ENCODE measurements around the gene HAND2. TPM values are rescaled to one million over a fixed set of nuclear protein-coding genes. Genes with fewer than 3 reads are reported as not detected.

The HAND2 gene
- total and polyA plus RNA-seq, 10 donors, result 0.80 to 6.3 (median 1.8) TPM

- Histone ChIP-seq H3K4me1 (peaks cover 0 to 29% (median 9%) of the 10 kb centered on the region in 6 donors), H3K27ac (no peak overlapping the region), H3K9me3 (no peaks in the 10 kb centered on the region), H3K27me3 (replicated peaks in 1 of 7) (peaks cover 0 to 13% (median 0%) of the 10 kb centered on the region in 7 donors), H3K4me3 (no peak overlapping the region), H3K36me3 (no peaks in the 10 kb centered on the region)
- intact Hi-C loops (cut with DNase I; ENCODE audit: low total_unique reads), result no loop called here
- WGBS, 5 donors, result 31 to 58% (median 56%) methylated on average over 1 of the region's 1 CpG
- no peak for DNase-seq
- TF ChIP-seq CTCF (IDR thresholded peaks at IDR 0.05 in 8 of 11, conservative IDR thresholded peaks at IDR 0.05 in 3 of 11) (no peak), POLR2AphosphoS5 (IDR thresholded peaks at IDR 0.05) (no peak), POLR2A (IDR thresholded peaks at IDR 0.05) (no peak)
These were observed 41.4 kb downstream of the HAND2 start for GRCh38 chr4:173488656-173489055.

GRCh38 chr4:173488074-173488473, 42.0 kb downstream of the HAND2 start:
- no peaks in the 10 kb centered on the region for H3K36me3 ChIP-seq
- TF ChIP-seq POLR2AphosphoS5 (IDR thresholded peaks at IDR 0.05), result no peak
- no peak for TF ChIP-seq CTCF (IDR thresholded peaks at IDR 0.05 in 8 of 11, conservative IDR thresholded peaks at IDR 0.05 in 3 of 11)
- TF ChIP-seq POLR2A (IDR thresholded peaks at IDR 0.05), result no peak
- intact Hi-C loops (cut with DNase I; ENCODE audit: low total_unique reads), result no loop called here
- peaks cover 0 to 7% (median 0%) of the 10 kb centered on the region in 7 donors for H3K27me3 ChIP-seq (replicated peaks in 1 of 7)
- no peak overlapping the region for H3K27ac ChIP-seq
- DNase-seq, result no peak
- WGBS, 5 donors, result 88 to 95% (median 94%) methylated on average over 1 of the region's 1 CpG
- no peaks in the 10 kb centered on the region for H3K9me3 ChIP-seq
- peaks cover 0 to 28% (median 9%) of the 10 kb centered on the region in 6 donors for H3K4me1 ChIP-seq
- H3K4me3 ChIP-seq, result no peak overlapping the region

- TF ChIP-seq CTCF (IDR thresholded peaks at IDR 0.05 in 8 of 11, conservative IDR thresholded peaks at IDR 0.05 in 3 of 11) (no peak), POLR2A (IDR thresholded peaks at IDR 0.05) (no peak), POLR2AphosphoS5 (IDR thresholded peaks at IDR 0.05) (no peak)
- WGBS, 5 donors, result 54 to 75% (median 74%) methylated on average over 1 of the region's 1 CpG
- Histone ChIP-seq H3K4me1 (peaks cover 0 to 22% (median 9%) of the 10 kb centered on the region in 6 donors), H3K36me3 (no peaks in the 10 kb centered on the region), H3K4me3 (no peak overlapping the region), H3K9me3 (no peaks in the 10 kb centered on the region), H3K27me3 (replicated peaks in 1 of 7) (no peaks in the 10 kb centered on the region), H3K27ac (peak overlapping the region in 3 of 8 donors; percentile 11 to 33 (median 26))
- no peak for DNase-seq
- intact Hi-C loops (cut with DNase I; ENCODE audit: low total_unique reads), result no loop called here
These were observed 43.2 kb downstream of the HAND2 start for GRCh38 chr4:173486714-173487392.

- H3K27ac ChIP-seq, result no peak overlapping the region
- no peak for TF ChIP-seq POLR2AphosphoS5 (IDR thresholded peaks at IDR 0.05)
- no peak for TF ChIP-seq POLR2A (IDR thresholded peaks at IDR 0.05)
- no peak for TF ChIP-seq CTCF (IDR thresholded peaks at IDR 0.05 in 8 of 11, conservative IDR thresholded peaks at IDR 0.05 in 3 of 11)
- no peak for DNase-seq
- intact Hi-C loops (cut with DNase I; ENCODE audit: low total_unique reads), result no loop called here
- no peak overlapping the region for H3K4me3 ChIP-seq
- WGBS, 5 donors, result 91 to 100% (median 96%) methylated on average over 1 of the region's 1 CpG
- peaks cover 0 to 5% (median 2%) of the 10 kb centered on the region in 6 donors for H3K4me1 ChIP-seq
- H3K27me3 ChIP-seq (replicated peaks in 1 of 7), result no peaks in the 10 kb centered on the region
- H3K9me3 ChIP-seq, result no peaks in the 10 kb centered on the region
- H3K36me3 ChIP-seq, result no peaks in the 10 kb centered on the region
These were observed 44.9 kb downstream of the HAND2 start for GRCh38 chr4:173485164-173485563.
